IPS-18c (cell line): ENCODE measurements around the gene GNAI2.
A peak's percentile ranks its signal among the peaks of the same experiment; 100 is the strongest.

Experiments used
- H3K4me3 ChIP-seq: 2 replicates; pipeline ENCODE4 v1.7.0; 2013; ENCODE audit warnings: low read depth, mild to moderate bottlenecking, low read length, moderate library complexity; ENCODE audit not compliant: insufficient read depth
- H3K9me3 ChIP-seq: one replicate; pipeline ENCODE4 v1.6.1; 2013; ENCODE audit warnings: mild to moderate bottlenecking, low read length, moderate library complexity; ENCODE audit not compliant: control insufficient read depth, insufficient read depth

The GNAI2 gene

DNA sequence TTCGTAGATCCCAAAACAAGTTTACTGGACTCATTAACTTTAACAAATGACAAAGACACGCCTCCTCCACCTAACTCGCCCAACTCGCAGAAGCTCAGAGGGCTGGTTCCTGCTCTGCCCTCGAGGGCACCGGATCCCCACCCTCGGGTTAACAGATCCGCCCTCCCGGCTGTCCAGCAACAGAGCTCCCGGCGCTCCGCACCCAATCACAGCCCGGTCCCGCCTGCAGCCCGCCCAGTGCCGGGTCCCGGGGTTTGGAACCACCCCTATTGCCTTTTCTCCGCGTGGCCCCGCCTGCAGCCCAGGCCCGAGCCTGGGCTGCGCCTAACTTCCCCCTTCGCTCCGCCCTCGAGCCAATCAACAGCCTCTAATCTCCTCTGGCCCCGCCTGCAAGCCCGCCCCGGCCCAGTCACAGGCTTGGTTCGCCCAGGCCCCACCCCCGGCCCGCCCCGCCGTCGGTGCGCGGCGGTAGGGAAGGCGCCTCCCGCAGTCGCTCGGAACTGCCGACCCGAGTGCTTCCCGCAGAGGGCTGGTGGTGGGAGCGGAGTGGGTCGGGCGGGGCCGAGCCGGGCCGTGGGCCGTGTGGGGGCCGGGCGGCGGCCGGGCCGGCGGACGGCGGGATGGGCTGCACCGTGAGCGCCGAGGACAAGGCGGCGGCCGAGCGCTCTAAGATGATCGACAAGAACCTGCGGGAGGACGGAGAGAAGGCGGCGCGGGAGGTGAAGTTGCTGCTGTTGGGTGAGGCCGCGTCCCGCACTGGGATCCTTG is at the start of gene GNAI2:
TSS of gene GNAI2 (plus strand) at position 489 of the 768 bp plus-strand sequence. CDS start at position 621, 132 bp downstream.
- peak within 1 kb of the TSS; percentile 88 for H3K4me3 ChIP-seq
- H3K9me3 ChIP-seq, result no peaks in the 10 kb centered on the region

DNA sequence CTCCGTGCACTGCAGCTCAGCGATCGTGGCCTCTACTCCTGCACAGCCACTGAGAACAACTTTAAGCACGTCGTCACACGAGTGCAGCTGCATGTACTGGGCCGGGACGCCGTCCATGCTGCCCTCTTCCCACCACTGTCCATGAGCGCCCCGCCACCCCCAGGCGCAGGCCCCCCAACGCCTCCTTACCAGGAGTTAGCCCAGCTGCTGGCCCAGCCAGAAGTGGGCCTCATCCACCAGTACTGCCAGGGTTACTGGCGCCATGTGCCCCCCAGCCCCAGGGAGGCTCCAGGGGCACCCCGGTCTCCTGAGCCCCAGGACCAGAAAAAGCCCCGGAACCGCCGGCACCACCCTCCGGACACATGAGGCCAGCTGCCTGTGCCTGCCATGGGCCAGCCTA is 48.3 kb upstream of the GNAI2 start:
- Histone ChIP-seq H3K9me3 (no peaks in the 10 kb centered on the region), H3K4me3 (no peak overlapping the region)

DNA sequence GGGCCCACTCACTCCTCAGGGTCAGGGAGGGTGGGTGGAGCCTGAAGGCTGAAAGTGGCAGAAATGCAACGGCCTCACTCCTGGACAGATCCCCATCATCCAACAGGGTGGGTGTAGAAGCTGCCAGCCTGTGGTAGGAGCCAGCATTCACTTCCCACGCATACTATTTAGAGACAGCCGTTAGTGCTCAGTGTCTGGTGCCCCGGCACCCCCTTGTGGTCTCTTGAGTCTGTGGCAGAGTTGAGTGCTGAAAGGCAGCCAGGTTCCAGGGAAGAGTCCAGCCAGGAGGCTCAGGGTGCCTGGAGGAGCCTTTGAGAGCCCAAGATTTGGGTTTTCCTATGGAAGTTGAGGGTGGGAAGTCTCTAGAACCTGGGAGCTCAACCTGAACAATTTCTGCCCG is 46.7 kb upstream of the GNAI2 start:
- Histone ChIP-seq H3K9me3 (no peaks in the 10 kb centered on the region), H3K4me3 (no peak overlapping the region)

DNA sequence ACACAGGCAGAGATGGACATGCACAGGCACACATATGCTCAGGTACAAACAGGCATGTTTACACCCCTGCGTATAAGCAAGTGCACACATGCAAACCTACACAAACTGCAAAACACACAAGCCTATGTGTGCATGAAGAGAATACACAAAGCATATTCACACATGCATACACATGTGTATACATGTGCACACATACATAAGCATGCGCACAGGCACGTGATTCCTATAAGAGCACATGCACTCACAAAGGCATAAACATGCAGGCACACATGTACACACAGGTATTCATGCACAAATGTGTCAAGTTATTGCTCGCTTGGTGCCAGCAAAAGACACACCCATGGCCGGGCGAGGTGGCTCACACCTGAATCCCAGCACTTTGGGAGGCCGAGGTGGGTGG is 46.0 kb upstream of the GNAI2 start:
- no peak overlapping the region for H3K4me3 ChIP-seq
- no peaks in the 10 kb centered on the region for H3K9me3 ChIP-seq

DNA sequence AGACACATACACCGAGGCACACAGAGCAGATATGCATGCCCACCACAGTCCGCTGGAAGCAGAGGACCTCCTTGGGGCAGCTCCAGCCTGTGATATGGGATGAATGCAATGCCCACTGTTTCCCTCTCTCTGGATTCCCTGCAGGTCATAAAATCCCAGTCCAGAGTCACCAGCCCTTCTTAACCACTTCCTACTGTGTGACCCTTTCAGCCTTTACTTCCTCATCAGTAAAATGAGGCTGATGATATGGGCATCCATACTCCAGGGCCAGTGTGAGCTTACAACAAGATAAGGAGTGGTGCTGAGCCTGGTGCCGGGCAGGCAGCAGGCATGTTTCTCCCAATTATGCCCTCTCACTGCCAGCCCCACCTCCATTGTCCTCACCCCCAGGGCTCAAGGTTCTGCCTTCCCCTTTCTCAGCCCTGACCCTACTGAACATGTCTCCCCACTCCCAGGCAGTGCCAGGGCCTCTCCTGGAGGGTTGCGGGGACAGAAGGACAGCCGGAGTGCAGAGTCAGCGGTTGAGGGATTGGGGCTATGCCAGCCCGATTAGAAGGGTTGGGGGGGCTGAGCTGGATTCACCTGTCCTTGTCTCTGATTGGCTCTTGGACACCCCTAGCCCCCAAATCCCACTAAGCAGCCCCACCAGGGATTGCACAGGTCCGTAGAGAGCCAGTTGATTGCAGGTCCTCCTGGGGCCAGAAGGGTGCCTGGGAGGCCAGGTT is 44.9 kb upstream of the GNAI2 start, which contains the start of gene GNAT1:
TSS of gene GNAT1 (plus strand) at position 675 of the 725 bp plus-strand sequence. CDS start 116 bp downstream, outside the sequence.
- Histone ChIP-seq H3K9me3 (no peaks in the 10 kb centered on the region), H3K4me3 (no peak within 1 kb of the TSS)

- H3K9me3 ChIP-seq, result no peaks in the 10 kb centered on the region
- H3K4me3 ChIP-seq, result no peak overlapping the region
These were observed 43.9 kb upstream of the GNAI2 start for GRCh38 chr3:50192124-50192523.

DNA sequence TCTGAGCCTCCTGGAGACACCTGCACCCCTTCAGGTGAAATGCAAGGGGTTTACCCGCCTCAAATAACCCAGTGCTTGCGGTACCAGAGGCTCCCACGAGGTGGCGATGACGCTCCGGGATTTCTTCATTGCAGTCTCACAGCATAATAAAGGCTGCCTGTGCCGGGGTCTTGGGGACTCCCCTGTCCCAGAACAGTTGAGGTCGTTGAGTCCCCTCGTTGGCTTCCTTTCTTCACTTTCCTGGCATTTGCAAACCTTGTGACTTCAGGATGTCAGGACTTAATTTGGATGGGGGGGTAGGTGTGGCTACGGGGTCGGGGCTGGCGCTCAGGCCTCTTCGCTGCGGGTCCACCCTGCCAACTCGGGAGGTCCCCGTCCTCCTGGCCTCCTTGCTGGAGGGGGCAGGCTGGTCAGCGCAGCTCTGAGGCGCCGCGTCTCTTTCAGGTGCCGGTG is 43.3 kb upstream of the GNAI2 start:
- H3K9me3 ChIP-seq, result no peaks in the 10 kb centered on the region
- H3K4me3 ChIP-seq, result no peak overlapping the region

- H3K9me3 ChIP-seq, result no peaks in the 10 kb centered on the region
- no peak overlapping the region for H3K4me3 ChIP-seq
These were observed 42.7 kb upstream of the GNAI2 start for GRCh38 chr3:50193286-50193685.

- H3K9me3 ChIP-seq, result no peaks in the 10 kb centered on the region
- H3K4me3 ChIP-seq, result no peak overlapping the region
These were observed 42.3 kb upstream of the GNAI2 start for GRCh38 chr3:50193746-50194127.

DNA sequence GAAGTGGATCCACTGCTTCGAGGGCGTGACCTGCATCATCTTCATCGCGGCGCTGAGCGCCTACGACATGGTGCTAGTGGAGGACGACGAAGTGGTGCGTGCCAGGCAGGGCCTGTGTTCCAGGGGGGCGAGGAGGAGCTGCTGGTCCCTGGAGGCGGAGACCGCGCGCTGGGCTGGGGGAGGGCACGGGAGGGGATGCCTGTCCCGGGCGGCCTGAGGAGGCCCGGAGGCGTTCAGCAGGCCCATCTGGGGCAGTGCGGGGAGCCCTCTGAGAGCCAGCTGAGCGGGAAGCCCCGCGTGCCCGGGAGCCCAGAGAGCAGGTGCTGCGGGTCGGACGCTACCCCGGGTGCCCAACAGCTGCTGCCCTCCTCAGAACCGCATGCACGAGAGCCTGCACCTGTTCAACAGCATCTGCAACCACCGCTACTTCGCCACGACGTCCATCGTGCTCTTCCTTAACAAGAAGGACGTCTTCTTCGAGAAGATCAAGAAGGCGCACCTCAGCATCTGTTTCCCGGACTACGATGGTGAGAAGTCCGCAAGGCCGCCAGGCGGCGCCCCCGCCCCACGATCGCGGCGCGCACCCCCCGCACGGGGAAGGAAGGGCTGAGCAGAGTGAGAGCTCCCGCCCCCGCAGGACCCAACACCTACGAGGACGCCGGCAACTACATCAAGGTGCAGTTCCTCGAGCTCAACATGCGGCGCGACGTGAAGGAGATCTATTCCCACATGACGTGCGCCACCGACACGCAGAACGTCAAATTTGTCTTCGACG is 41.7 kb upstream of the GNAI2 start:
- Histone ChIP-seq H3K9me3 (no peaks in the 10 kb centered on the region), H3K4me3 (no peak overlapping the region)

- Histone ChIP-seq H3K4me3 (no peak overlapping the region), H3K9me3 (no peaks in the 10 kb centered on the region)
These were observed 41.0 kb upstream of the GNAI2 start for GRCh38 chr3:50194903-50195500.

GRCh38 chr3:50195501-50196252 is 40.3 kb upstream of the GNAI2 start:
- Histone ChIP-seq H3K4me3 (no peak overlapping the region), H3K9me3 (no peaks in the 10 kb centered on the region)

DNA sequence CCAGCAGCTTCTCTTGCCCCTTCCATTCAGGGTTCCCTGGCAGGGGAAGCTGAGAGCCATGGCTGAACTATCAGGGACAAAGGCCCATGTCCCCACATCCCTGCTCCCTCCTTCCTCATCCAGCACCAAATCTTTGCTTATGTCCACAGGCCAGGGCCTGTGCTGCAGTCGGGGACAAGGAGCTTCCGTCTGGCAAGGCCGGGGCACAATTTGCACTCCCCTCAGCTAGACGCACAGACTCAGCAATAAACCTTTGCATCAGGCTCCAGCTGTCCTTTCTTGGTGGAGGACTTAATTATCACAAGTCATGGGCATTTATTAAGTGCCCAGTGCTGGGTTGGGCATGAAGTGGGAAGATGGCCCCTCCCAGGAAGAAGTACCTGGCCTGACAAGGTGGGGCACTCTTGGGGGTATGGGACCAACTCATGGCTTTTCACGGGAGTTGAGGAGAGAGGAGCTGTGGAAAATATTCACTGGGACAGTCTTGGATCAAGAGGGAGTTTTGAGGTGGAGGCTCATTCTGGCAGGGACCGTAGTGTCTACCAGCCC is 39.7 kb upstream of the GNAI2 start:
- Histone ChIP-seq H3K4me3 (no peak overlapping the region), H3K9me3 (no peaks in the 10 kb centered on the region)

- no peaks in the 10 kb centered on the region for H3K9me3 ChIP-seq
- H3K4me3 ChIP-seq, result no peak overlapping the region
These were observed 34.3 kb upstream of the GNAI2 start for GRCh38 chr3:50201573-50202315.

DNA sequence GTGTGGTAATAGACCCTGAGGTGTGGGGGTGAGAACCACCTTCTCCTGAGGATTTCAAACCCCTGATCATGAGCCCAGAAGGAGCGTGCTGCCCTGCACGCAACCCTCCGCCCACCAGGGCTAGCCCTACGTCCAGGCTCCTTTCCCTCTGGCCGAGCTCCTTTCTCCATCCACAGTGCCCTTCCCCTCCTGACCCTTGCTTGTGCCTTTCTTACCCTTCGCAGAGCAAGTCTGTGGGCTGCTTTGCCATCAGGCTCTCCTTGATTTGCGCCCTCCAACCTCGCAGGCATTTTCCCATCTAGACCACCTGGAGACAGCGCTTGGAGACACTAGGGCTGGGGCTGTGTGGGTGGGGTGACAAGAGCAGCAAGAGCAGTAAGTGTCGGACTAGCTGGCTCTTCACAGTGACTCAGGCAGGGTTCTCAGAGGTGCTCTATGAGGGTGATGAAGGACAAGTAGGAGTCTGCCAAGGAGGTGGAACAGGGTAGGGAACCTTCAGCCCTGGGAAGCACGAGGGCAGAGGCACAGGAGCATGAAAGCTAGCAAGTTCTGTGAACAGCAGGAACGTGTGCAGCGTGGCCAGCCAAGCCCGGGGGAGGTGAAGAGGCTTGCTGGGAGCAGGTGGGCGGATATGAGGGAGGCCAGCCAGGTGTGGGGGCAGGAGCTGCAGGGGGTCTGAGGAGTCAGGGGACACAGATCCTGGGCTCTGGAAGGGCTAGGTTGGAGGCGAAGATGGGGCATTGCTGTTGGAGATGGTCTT is 33.5 kb upstream of the GNAI2 start:
- H3K4me3 ChIP-seq, result no peak overlapping the region

More for the DNA sequence above, 33.5 kb upstream of the GNAI2 start:
- H3K9me3 ChIP-seq, result no peaks in the 10 kb centered on the region
